Esophagus squamous epithelium (tissue), 5 donors: ENCODE results near the gene TBC1D2B. TPM values are rescaled to one million over a fixed set of nuclear protein-coding genes. Genes with fewer than 3 reads are reported as not detected.

Experiments used
- DNase-seq: peaks from one replicate; lab custom pipeline; 2025; lab: John Stamatoyannopoulos, UW
- H3K27ac ChIP-seq, 4 donors: fragments of 200-600 bp; sonication (generic); one replicate each; pipeline ENCODE4 v1.5.1; 2016 to 2019; ENCODE audit warnings: mild to moderate bottlenecking in 1 of 4
- H3K27me3 ChIP-seq, 4 donors: fragments of 200-600 bp; sonication (generic); 1 replicate in 3 of 4; 2 replicates in 1 of 4; pipeline versions ENCODE4 v1.5.1 to v1.6.0; 2017 to 2021; ENCODE audit warnings: antibody characterized with exemption in 1 of 4
- H3K36me3 ChIP-seq, 3 donors: fragments of 200-600 bp; sonication (generic); one replicate each; pipeline ENCODE4 v1.5.1; 2016 to 2019
- H3K4me1 ChIP-seq, 3 donors: fragments of 200-600 bp; sonication (generic); one replicate each; pipeline ENCODE4 v1.5.1; 2017 to 2019
- H3K4me3 ChIP-seq, 4 donors: fragments of 200-600 bp; sonication (generic); 1 replicate in 3 of 4; 2 replicates in 1 of 4; pipeline ENCODE4 v1.5.1; 2016 to 2019; ENCODE audit warnings: mild to moderate bottlenecking in 2 of 4, moderate library complexity in 1 of 4
- H3K9me3 ChIP-seq, 3 donors: fragments of 200-600 bp; sonication (generic); one replicate each; pipeline ENCODE4 v1.5.1; 2016 to 2019
- CTCF ChIP-seq, 6 experiments: fragments of 450-650 bp in 4 of 6; fragments of 200-600 bp in 2 of 6; sonication (generic) in 2 of 6; IDR thresholded peaks; one replicate each; pipeline ENCODE4 v1.5.1; 2016 to 2019; ENCODE audit warnings: antibody characterized with exemption in 6 of 6, mild to moderate bottlenecking in 4 of 6, moderate library complexity in 4 of 6
- POLR2A ChIP-seq, 4 donors: fragments of 450-650 bp; IDR thresholded peaks; one replicate each; pipeline ENCODE4 v1.6.1; 2017; ENCODE audit warnings: antibody characterized with exemption in 4 of 4, mild to moderate bottlenecking in 4 of 4, moderate library complexity in 3 of 4
- WGBS, 2 donors: methylation state at CpG; one replicate each; pipeline ENCODE4 v1.1.5; 2018; 5-methylcytosine and 5-hydroxymethylcytosine counted together
- intact Hi-C: fragments of 100-400 bp; cut with DNase I; formaldehyde crosslinking; loops from one replicate; pipeline ENCODE4 v1.15.0; 2022
- total RNA-seq, 4 donors: library from RNA; depleted of rRNA; stranded (reverse); fragments of >200 nt; gene quantifications; one replicate each; pipeline ENCODE4 v1.1.0, GENCODE V29; 2016
- donor health status: DM: yes; HTN: yes; CAD: no.

TBC1D2B gene
- total RNA-seq, 4 donors from 2014 or later = 13.0 to 30.7 (median 17.8) TPM

GRCh38 chr15:77985931-77986480 is 91.5 kb downstream of the TBC1D2B start:
- TF ChIP-seq CTCF (IDR thresholded peaks at IDR 0.05) (no peak), POLR2A (IDR thresholded peaks at IDR 0.05) (no peak)
- Histone ChIP-seq H3K9me3 (no peaks in the 10 kb centered on the region), H3K4me1 (peaks cover 11 to 52% (median 21%) of the 10 kb centered on the region in 3 donors), H3K27me3 (peaks cover 0 to 12% (median 0%) of the 10 kb centered on the region in 4 donors), H3K27ac (no peak overlapping the region), H3K36me3 (no peaks in the 10 kb centered on the region), H3K4me3 (no peak overlapping the region)
- 100% methylated on average over 4 of the region's 18 CpGs; no CpG with 5 or more reads in 1 of the 2 donors for WGBS, 2 donors
- no peak for DNase-seq
- intact Hi-C loops = no loop called here

- Histone ChIP-seq H3K27me3 (peaks cover 0 to 12% (median 0%) of the 10 kb centered on the region in 4 donors), H3K9me3 (no peaks in the 10 kb centered on the region), H3K4me1 (peaks cover 6 to 44% (median 14%) of the 10 kb centered on the region in 3 donors), H3K4me3 (no peak overlapping the region), H3K36me3 (no peaks in the 10 kb centered on the region), H3K27ac (no peak overlapping the region)
- 73 to 86% methylated on average over 3 to 10 of the region's 23 CpGs for WGBS, 2 donors
- intact Hi-C loops = no loop called here
- TF ChIP-seq CTCF (IDR thresholded peaks at IDR 0.05) (no peak), POLR2A (IDR thresholded peaks at IDR 0.05) (no peak)
- no peak for DNase-seq
These were observed 92.2 kb downstream of the TBC1D2B start for GRCh38 chr15:77985031-77985930.

- DNase-seq = no peak
- intact Hi-C loops = no loop called here
- 100% methylated on average over 1 of the region's 7 CpGs; no CpG with 5 or more reads in 1 of the 2 donors for whole genome bisulfite sequencing, 2 donors
These were observed 93.1 kb downstream of the TBC1D2B start for GRCh38 chr15:77984446-77984861.

GRCh38 chr15:77983708-77984445 is 93.6 kb downstream of the TBC1D2B start:
- no peak overlapping the region for H3K4me3 ChIP-seq
- H3K4me1 ChIP-seq = peaks cover 6 to 33% (median 10%) of the 10 kb centered on the region in 3 donors
- H3K27ac ChIP-seq = no peak overlapping the region
- no peaks in the 10 kb centered on the region for H3K36me3 ChIP-seq
- no peak for DNase-seq
- peaks cover 0 to 12% (median 0%) of the 10 kb centered on the region in 4 donors for H3K27me3 ChIP-seq
- no peaks in the 10 kb centered on the region for H3K9me3 ChIP-seq
- TF ChIP-seq CTCF (IDR thresholded peaks at IDR 0.05) = no peak
- TF ChIP-seq POLR2A (IDR thresholded peaks at IDR 0.05) = no peak
- 39% methylated on average over 9 to 11 of the region's 15 CpGs for WGBS, 2 donors
- intact Hi-C loops = no loop called here

More at GRCh38 chr15:77984446-77984861, 93.1 kb downstream of the TBC1D2B start:
- no peak for TF ChIP-seq CTCF (IDR thresholded peaks at IDR 0.05)
- TF ChIP-seq POLR2A (IDR thresholded peaks at IDR 0.05) = no peak
- no peaks in the 10 kb centered on the region for H3K9me3 ChIP-seq
- peaks cover 0 to 12% (median 0%) of the 10 kb centered on the region in 4 donors for H3K27me3 ChIP-seq
- no peak overlapping the region for H3K27ac ChIP-seq
- H3K4me1 ChIP-seq = peaks cover 6 to 38% (median 10%) of the 10 kb centered on the region in 3 donors
- H3K36me3 ChIP-seq = no peaks in the 10 kb centered on the region
- no peak overlapping the region for H3K4me3 ChIP-seq
